ENCODE data around the gene RIC3. TPM values are rescaled to one million over a fixed set of nuclear protein-coding genes. Genes with fewer than 3 reads are reported as not detected.

Gene RIC3
- total RNA-seq, 1 donor from 2014 or later = 12.7 TPM

GRCh38 chr11:8186429-8186828 lies 17.6 kb upstream of the RIC3 start:
- no peak for TF ChIP-seq CTCF (IDR thresholded peaks at IDR 0.05)
- no peak for ATAC-seq
- intact Hi-C loops (cut with DNase I) = no loop called here

GRCh38 chr11:8183111-8183510 lies 14.3 kb upstream of the RIC3 start:
- no peaks in the 10 kb centered on the region for H3K36me3 ChIP-seq
- no peak for TF ChIP-seq CTCF (IDR thresholded peaks at IDR 0.05)
- ATAC-seq = no peak
- H3K4me3 ChIP-seq = no peak overlapping the region
- H3K27ac ChIP-seq = no peak overlapping the region
- H3K27me3 ChIP-seq (ENCODE audit: low read depth) = peaks cover 4% of the 10 kb centered on the region
- intact Hi-C loops (cut with DNase I) = no loop called here
- H3K4me1 ChIP-seq = no peaks in the 10 kb centered on the region
- H3K9me3 ChIP-seq = no peaks in the 10 kb centered on the region
- no peak for DNase-seq

More at GRCh38 chr11:8186429-8186828, 17.6 kb upstream of the RIC3 start:
- Histone ChIP-seq H3K27me3 (ENCODE audit: low read depth) (peaks cover 4% of the 10 kb centered on the region), H3K9me3 (no peaks in the 10 kb centered on the region), H3K4me1 (no peaks in the 10 kb centered on the region), H3K27ac (no peak overlapping the region), H3K36me3 (no peaks in the 10 kb centered on the region), H3K4me3 (no peak overlapping the region)
- no peak for DNase-seq

- H3K36me3 ChIP-seq = no peaks in the 10 kb centered on the region
- no peak overlapping the region for H3K4me3 ChIP-seq
- no peak for DNase-seq
- ATAC-seq = no peak
- TF ChIP-seq CTCF (IDR thresholded peaks at IDR 0.05) = no peak
- H3K4me1 ChIP-seq = no peaks in the 10 kb centered on the region
- no peaks in the 10 kb centered on the region for H3K27me3 ChIP-seq (ENCODE audit: low read depth)
- H3K27ac ChIP-seq = no peak overlapping the region
- H3K9me3 ChIP-seq = no peaks in the 10 kb centered on the region
- intact Hi-C loops (cut with DNase I) = no loop called here
Measured at GRCh38 chr11:8180469-8180868, 11.6 kb upstream of the RIC3 start.

- ATAC-seq (no peak), DNase-seq (no peak)
- Histone ChIP-seq H3K36me3 (no peaks in the 10 kb centered on the region), H3K4me1 (no peaks in the 10 kb centered on the region), H3K4me3 (no peak overlapping the region), H3K27me3 (ENCODE audit: low read depth) (no peaks in the 10 kb centered on the region), H3K9me3 (no peaks in the 10 kb centered on the region), H3K27ac (no peak overlapping the region)
- TF ChIP-seq CTCF (IDR thresholded peaks at IDR 0.05) = no peak
- intact Hi-C loops (cut with DNase I) = no loop called here
Measured at GRCh38 chr11:8178297-8178696, 9.5 kb upstream of the RIC3 start.

GRCh38 chr11:8177136-8177535 lies 8.3 kb upstream of the RIC3 start:
- ATAC-seq (no peak), DNase-seq (no peak)
- no peaks in the 10 kb centered on the region for H3K36me3 ChIP-seq
- H3K9me3 ChIP-seq = no peaks in the 10 kb centered on the region
- no peak overlapping the region for H3K4me3 ChIP-seq
- no peaks in the 10 kb centered on the region for H3K4me1 ChIP-seq
- no peaks in the 10 kb centered on the region for H3K27me3 ChIP-seq (ENCODE audit: low read depth)
- H3K27ac ChIP-seq = no peak overlapping the region
- TF ChIP-seq CTCF (IDR thresholded peaks at IDR 0.05) = no peak
- intact Hi-C loops (cut with DNase I) = no loop called here

- Histone ChIP-seq H3K36me3 (no peaks in the 10 kb centered on the region), H3K4me3 (peak overlapping the region; percentile 64), H3K27ac (no peak overlapping the region), H3K27me3 (ENCODE audit: low read depth) (peaks cover 32% of the 10 kb centered on the region), H3K9me3 (no peaks in the 10 kb centered on the region), H3K4me1 (peaks cover 6% of the 10 kb centered on the region)
- intact Hi-C loops (cut with DNase I) = no loop called here
- ATAC-seq (no peak), DNase-seq (no peak)
- TF ChIP-seq CTCF (IDR thresholded peaks at IDR 0.05) = no peak
Measured at GRCh38 chr11:8167796-8168195, 1.0 kb downstream of the RIC3 start.

Data from lower lobe of right lung (tissue), 2 donors.